Stimulated activated CD8-positive, alpha-beta memory T cell treated with anti-CD3 and anti-CD28 coated beads, Interleukin-4, amount 100 ng/mL, for 1 hour (primary cell): ENCODE results near the gene GAB2.
"Not testable (repeated sequence)": the region's sequence is repeated elsewhere in the genome, so short reads cannot be mapped to it uniquely, and the experiment has no call there.

Experiments
- DNase-seq, 2 donors: peaks; one replicate each; pipeline ENCODE4 v3.0.0-alpha.2; 2020; ENCODE audit warnings: low read depth in 2 of 2, low spot score in 1 of 2

Gene GAB2

DNA sequence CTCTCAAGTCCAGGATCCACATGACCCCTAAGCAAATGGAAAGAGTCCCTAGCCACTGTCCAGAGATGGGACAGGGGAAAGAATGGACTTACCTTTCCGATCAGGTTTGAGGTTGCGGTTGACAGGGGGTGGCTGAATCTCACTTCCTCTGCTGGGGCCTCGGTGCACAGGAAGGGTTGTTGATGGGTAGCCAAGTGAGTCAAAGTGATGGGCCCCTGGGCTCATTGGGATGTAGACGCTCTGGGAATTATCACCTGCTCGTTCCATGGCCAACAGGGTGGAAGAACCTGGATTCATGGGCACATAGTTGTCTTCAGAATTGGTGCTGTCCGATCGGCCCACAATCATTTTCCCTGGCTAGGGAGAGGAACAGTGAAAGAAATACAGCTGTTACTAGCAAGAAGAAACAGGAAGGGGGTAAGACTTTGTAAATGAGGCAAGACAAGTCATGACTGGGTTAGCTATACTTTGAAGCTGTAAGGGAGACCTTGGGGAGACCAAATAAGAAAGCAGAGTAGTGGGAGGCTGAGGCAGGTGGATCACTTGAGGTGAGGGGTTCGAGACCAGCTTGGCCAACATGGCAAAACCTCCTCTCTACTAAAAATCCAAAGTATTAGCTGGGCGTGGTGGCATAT lies 194.2 kb downstream of the GAB2 start:
- no peak for DNase-seq

DNA sequence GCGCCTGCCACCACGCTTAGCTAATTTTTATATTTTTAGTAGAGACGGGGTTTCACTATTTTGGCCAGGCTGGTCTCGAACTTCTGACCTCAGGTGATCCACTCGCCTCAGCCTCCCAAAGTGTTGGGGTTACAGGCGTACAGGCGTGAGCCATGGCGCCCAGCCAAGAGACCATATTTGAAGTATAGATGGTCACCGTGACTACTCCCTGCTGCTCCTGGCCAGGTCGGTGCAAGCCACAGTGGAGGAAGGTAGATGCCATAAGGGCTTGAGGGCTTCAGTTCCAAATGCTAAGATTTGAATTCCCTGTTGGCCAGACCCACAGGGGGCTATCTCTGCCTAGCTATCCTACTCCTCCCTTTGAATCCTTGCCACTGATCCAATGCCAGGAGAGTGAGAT lies 194.9 kb downstream of the GAB2 start:
- DNase-seq = not testable (repeated sequence)

DNA sequence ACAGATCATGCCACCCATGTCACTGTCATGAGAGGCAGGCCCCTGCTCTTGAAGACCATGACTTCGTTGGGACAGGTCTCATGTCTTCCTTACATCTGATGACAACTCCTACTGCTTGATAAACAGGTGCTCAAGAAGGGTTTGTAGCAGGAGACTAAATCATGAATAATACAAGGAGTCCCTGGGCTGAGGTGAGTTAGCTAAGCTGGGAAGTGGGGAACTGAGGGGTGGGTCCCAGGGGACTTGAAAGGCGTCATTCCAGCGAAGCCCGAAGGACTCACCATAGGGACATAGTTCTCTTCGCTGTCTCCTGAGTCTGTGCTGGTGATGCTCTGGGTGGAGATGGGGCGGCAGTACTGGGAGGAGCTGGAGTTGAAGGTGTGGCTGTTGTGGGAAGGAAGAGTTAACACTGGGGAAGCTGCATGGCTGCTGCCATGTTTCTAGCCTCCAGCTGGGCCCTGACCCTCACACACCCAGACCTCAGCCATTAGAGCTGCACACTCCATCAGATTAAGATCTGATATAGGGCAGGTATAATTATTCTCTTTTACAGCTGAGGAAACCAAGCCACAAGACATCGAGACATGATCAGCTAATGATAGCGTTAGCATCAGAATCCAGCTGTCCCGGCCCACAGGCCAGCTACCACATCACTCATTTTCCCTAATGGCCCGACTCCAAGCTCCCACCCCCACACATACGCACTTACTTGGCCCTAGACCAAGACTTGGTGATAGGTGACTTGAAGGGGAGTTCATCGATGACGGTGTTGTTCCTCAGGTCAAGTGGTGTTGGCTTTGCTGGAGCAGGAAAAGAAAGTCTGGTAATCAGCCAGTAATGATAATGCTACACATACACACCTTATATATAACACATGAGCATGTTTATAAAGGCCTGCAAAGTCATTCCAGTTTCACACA lies 196.0 kb downstream of the GAB2 start:
- no peak for DNase-seq

DNA sequence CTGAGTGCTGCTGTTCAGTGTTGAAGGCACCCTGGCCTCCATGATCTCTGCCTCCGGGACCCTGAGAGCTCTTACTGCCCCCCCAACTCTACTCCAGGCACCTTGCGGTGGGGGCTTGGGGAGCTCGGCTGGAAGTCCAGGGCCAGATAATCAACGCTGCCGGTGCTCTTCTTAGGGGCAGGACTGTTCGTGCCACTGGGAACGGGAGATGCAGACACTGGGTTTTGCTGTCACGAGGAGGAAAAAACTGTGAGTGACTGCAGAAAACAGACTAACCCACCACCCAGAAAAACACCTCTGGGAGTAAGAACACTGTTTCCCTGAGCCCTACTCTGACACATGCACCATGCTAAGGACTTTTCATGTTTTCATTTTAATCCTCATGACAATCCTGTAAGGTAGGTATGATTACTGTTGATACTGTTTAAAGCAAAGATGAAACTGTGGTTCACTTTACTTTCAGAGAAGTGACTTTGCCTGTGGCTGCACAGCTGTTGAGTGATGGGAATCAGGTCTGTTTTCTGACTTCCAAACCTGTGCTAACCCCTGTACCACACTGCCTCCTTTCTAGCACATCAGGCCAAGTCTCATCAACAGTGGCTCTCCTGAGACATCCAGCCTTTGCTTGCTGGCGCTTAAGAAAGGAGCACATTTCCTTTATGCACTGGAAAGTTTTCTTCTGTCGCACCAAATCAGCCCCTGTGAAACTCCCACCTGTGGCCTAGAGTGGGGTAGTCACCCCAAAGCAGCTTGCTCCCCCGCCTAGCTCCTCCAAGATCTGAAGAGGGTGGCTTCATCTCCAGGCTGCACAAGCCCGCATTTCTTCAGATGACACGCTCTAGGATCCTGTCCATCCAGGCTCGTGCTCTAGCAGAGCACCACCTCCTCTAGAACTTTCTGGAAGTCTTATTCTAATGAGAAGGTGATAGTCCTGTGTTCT lies 197.1 kb downstream of the GAB2 start:
- DNase-seq = no peak

DNA sequence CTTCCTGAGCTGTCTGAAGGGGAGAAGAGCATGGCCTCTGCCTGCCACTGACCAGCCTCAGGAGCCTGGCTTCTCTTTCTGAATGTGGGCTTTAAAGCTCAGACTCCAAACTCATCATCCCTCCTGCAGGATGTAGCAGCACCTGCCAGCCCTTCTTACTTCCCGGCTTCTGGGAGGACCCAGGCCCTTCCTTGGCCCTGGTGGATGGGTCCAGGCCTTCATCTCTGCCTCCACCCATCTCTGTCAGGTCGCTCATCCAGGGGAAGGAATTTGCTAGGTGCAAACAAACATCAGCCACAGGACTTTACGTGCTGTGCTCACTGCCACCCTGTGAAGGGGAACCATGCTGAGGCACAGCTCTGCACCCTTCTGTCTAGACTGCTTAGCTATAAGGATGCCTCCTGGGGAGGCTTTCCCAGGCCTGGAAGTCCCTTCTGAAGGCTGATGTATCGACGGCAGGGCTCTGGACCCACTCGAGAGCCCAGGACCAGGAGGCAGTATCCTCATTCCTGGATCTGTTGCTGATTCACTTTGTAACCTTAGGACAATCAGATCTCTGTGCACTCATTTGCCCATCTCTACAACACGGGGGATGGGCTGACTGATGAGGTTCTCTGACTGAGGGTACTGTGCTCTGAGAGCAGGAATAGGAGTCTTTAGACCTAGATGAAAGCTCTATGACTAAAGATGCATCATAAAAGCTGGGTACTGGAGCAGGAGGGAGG lies 198.0 kb downstream of the GAB2 start:
- DNase-seq = no peak

DNA sequence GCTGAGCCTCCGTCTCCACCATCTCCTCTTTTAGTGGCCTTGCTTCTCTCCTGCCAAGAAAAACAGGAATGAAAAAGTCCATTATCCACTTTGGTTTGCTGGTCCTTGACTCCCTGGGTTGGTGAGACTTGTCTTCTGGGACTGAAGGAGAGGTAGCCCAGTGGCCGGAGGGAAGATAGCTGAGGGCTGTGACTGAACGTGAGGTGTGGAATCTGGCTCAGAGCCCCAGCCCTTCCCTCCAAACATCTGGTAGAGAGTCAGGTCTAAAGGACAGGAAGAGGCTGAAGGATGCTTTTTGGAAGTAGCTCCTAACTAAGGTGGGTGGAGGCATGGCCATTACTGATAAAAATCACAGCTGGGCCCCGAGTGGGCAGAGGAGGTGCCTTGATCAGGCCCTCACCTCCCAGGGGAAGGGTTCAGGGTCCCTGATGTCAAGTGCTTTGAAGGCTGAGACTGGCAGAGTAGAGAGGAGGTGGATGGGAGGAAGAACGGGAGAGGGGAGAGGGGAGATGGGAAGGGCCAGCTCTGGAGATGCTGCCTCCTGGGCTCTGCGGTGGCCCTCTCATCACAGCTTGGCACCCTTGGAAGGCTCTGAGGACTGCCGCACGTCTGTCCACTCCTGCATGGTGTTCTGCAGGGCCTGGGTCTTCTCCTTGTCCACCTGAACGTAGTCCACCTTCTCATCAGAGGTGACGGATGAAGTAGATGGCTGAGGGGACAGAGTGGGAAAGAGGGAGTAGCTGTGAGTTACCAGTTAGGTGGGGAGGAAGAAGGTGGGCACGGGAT lies 198.7 kb downstream of the GAB2 start:
- no peak for DNase-seq

DNA sequence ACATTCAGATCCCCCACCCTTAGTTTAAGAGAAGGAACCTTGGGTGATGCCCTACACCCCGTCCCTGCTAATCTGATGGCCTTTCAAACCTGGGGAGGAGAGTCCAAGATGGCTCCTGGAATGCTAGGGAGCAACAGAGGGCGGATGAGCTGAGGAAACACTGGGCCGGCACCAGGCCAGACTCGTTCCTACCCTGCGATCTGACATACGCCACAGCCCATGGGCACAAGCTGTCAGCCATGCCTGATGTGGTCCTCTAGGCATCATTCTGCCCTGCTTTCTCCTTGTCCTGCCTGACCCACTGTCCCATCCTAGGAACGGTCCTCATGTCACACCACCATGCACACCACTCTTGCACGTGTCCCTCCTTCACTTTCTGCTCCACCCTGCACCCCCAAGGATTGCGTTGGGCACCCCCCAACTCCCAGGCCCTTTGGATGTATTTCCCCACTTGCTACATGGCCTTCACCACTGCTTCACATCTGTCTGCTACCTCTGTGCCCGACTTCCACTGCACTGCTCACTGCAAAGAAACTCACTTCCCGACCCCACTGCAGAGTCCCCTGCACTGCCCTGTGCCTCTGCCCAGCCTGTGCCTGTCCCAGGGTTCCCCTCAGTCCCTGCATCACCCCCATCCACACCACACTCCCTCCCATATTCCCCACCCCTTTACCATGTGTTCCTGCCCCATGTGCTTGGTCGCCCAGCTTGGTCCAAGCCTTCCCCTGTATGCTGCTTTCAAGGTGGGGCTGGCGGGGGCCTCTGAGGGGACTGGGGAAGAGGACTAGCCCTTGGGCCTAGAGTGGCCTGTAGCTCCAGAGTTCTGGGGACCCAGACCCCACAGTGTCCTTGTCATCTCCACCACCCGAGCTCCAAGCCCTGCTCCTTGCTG lies 199.7 kb downstream of the GAB2 start:
- no peak for DNase-seq

DNA sequence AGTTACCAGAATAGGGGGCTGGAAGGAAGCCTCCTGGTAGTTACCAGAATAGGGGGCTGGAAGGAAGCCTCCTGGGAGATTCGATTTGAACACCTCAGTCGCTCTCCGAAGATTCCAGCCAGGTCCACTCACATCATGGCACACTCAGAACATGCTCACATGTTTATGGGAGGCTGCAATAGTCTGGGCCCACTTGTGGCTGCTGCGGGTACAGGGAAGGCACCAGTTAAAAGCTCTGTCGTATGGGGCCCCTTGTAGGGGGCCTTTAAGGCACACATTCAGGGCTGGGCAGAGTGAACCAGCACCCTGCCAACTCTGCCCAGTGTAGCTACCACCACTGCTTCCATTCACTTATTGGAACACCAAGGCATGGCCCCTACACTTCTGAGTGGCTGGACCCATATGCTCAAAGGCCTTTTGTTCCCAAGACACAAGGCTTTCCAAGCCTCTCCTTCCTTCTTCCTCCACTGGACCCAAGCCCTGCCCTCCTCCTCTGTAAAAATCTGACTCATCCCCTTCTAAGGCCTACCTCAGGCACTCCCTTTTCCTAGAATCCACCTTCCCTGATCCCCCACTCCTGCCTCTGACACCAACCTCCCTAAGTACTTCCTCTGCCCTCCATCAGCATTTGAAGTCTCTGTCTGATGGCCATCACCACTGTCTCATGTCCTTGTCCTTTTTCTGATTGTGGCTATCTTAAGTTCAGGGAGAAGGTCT lies 200.9 kb downstream of the GAB2 start:
- DNase-seq = no peak

DNA sequence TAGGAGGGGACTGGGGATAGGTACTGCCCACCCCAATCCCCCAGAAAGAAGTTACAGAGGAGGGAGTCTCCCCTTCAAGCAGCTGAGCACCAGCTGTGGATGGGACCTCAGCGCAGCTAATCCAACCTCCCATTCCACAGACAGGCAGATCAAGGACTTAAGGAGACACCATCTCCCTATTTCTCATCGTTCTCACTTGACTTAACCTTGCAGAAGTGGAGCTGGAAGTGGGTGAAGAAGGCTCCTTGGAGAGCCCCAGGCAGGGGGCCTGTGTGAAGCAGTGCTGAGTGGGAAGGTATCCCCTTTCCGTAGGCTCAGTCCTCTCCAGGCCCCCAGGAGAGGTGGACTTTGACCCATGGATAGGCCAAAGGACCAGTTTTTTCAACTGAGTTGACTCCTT lies 201.6 kb downstream of the GAB2 start:
- DNase-seq = no peak

DNA sequence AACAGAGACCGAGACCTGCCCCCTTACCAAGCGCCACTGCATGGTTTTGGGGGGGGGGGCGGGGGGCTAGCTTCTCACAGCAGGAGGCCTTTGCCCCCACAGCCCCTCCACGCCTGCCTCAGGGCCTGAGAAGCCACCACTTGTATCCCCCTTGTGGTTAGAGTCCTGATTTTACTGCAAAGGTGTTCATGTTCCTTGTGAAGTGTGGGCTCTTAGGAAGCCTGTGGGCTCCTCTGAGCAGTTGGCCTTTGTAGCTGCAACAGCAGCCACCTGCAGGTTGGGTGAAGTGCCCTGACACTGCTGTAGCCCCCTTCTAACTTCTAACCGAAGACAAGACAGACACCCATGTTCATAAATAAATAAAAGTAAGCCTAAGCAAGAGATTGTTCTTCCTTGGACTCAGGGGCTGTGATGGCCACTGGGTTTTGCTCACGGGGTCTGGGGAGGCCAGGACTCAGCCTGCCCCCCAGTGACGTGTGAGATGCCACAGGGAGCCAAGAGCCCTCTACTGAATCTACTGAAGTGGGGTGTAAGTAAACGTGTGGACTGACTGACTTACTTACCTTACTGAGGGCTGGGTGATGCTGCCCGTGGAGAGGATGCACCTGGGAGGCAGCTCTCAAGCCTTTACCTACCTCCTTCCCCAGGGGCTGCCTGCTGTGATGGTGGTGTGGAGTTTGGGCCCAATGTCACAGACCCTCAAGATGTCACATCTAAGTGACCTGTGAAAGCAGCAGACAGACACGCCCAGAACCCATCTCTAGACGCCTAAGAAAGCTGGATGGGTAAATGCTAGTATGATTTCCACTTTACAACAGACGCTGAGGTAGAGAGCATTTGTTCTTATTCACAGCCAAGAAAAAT lies 203.1 kb downstream of the GAB2 start:
- DNase-seq = no peak

DNA sequence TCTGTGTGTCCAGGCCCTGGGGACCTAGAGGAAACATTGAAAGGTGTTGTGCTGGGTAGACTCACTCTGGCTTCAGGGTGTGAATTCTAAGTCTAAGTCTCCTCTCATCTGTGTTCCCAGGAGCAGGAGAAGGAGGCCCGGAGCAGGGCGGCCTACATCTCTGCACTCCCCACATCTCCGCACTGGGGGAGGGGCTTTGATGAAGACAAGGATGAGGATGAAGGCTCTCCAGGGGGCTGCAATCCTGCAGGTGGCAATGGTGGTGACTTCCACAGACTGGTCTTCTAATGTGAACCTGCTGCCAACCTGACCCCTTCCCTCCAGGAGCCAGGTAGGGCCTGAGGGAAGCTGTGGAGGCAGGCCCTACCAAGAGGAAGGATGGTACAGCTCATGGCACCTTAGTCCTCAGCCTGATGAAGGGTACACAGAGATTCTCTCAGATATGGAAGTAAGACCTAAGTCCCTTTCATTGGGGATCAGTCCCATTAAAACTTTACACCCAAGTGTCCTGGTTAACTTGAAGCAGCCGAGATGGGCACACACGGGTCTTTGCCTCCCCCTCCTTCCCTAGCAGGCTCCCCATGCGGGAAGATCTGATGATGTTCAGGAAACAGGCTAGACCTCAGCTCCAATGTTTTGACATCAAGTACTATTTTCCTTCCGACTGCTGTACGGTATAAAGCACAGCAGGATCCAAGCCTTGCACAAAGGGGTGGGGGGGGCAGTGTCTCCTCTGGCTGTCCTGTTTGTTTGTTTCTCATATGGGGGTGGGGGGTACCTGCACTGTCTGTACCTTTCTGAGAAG lies 203.9 kb downstream of the GAB2 start:
- DNase-seq = no peak

DNA sequence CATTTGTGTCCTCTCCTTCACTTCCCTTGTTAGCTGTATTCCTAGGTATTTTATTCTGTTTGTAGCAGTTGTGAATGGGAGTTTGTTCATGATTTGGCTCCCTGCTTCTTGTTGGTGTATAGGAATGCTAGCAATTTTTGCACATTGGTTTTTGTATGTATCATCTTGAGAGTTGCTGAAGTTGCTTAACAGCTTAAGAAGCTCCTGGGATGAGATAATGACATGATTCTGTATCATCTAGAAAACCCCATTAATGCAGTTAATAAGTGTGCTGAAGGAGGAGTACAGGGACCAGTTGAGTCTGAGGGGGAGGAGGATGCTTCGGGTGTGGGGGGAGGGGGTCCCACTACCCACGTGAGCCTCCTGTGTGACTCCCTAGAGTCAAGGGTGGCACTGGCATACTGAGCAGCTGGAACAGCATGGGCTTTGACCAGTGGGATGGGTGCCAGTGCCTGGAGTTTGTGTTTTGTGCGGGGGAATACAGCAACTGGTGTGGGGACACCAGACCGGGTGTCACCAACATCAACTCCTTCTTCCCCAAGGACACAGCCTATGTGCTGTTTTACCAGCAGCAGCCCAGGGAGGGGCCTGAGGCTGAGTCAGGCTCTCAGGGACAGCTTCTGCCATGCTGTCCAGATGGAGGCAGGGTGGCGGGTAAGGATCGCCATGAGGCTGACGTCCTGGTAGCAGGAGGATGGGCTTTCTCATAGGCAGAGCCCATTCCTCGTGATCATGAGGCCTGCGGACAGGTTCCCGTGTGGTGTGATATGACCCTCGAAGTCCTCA lies 204.8 kb downstream of the GAB2 start:
- no peak for DNase-seq

DNA sequence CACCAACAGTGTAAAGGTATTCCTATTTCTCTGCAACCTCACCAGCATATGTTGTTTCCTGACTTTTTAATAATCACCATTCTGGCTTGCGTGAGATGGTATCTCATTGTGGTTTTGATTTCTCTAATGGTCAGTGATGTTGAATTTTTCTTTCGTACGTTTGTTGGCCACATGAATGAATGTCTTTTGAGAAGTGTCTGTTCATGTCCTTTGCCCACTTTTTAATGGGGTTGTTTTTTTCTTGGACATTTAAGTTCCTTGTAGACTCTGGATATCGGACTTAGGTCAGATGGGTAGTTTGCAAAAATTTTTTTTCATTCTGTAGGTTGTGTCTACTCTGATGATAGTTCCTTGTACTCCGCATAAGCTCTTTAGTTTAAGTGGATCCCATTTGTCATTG lies 206.1 kb downstream of the GAB2 start:
- DNase-seq = no peak

DNA sequence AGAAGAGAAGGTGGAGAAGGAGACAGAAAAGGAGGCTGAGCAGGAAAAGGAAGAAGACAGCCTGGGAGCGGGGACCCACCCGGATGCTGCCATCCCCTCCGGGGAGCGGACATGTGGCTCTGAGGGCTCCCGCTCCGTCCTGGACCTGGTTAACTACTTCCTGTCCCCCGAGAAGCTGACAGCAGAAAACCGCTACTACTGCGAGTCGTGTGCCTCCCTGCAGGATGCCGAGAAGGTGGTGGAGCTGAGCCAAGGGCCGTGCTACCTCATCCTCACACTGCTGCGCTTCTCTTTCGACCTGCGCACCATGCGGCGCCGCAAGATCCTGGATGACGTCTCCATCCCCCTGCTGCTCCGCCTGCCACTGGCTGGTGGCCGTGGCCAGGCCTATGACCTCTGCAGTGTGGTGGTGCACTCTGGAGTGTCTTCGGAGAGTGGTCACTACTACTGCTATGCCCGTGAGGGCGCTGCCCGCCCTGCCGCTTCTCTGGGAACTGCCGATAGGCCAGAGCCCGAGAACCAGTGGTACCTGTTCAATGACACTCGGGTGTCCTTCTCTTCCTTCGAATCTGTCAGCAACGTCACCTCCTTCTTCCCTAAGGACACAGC lies 207.5 kb downstream of the GAB2 start:
- no peak for DNase-seq

DNA sequence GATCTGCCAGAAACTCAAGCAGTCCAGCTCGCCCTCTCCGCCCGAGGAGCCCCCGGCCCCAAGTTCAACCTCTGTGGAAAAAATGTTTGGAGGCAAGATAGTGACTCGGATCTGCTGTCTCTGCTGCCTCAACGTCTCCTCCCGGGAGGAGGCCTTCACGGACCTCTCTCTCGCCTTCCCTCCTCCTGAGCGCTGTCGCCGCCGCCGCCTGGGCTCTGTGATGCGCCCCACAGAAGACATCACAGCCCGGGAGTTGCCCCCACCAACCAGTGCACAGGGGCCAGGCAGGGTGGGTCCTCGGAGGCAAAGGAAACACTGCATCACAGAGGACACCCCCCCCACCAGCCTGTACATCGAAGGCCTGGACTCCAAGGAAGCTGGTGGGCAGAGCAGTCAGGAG lies 208.1 kb downstream of the GAB2 start:
- DNase-seq = no peak
